GM19099 (cell line): ENCODE data around the gene METTL9.

ENCODE experiments used
- POLR2A ChIP-seq: IDR thresholded peaks from 3 replicates; pipeline ENCODE4 v1.6.1; 2011; ENCODE audit warnings: low read depth; ENCODE audit not compliant: insufficient read length; ENCODE audit errors: extremely low read depth

The METTL9 gene

GRCh38 chr16:21664801-21665492, 65.6 kb downstream of the METTL9 start:
- no peak for TF ChIP-seq POLR2A

- TF ChIP-seq POLR2A, result no peak
Observed at GRCh38 chr16:21666772-21667171, 67.4 kb downstream of the METTL9 start.

GRCh38 chr16:21667575-21667974, 68.2 kb downstream of the METTL9 start:
- no peak for TF ChIP-seq POLR2A

GRCh38 chr16:21673469-21673868, 74.1 kb downstream of the METTL9 start:
- TF ChIP-seq POLR2A, result no peak

- no peak for TF ChIP-seq POLR2A
Observed at GRCh38 chr16:21683184-21683583, 83.8 kb downstream of the METTL9 start.

- no peak for TF ChIP-seq POLR2A
Observed at GRCh38 chr16:21684199-21684598, 84.8 kb downstream of the METTL9 start.

GRCh38 chr16:21685034-21685455, 85.7 kb downstream of the METTL9 start:
- no peak for TF ChIP-seq POLR2A

- TF ChIP-seq POLR2A, result no peak
Observed at GRCh38 chr16:21689107-21689506, 89.7 kb downstream of the METTL9 start.

- TF ChIP-seq POLR2A, result no peak
Observed at GRCh38 chr16:21694609-21695008, 95.2 kb downstream of the METTL9 start.

- no peak for TF ChIP-seq POLR2A
Observed at GRCh38 chr16:21697032-21697431, 97.7 kb downstream of the METTL9 start.

GRCh38 chr16:21698169-21699032, 99.0 kb downstream of the METTL9 start:
- TF ChIP-seq POLR2A, result no peak

- no peak for TF ChIP-seq POLR2A
Observed at GRCh38 chr16:21701271-21701670, 101.9 kb downstream of the METTL9 start.

GRCh38 chr16:21702276-21702675, 102.9 kb downstream of the METTL9 start:
- no peak for TF ChIP-seq POLR2A

GRCh38 chr16:21703156-21703555, 103.8 kb downstream of the METTL9 start:
- no peak for TF ChIP-seq POLR2A

GRCh38 chr16:21703589-21704174, 104.3 kb downstream of the METTL9 start:
- TF ChIP-seq POLR2A, result no peak

- TF ChIP-seq POLR2A, result no peak
Observed at GRCh38 chr16:21704266-21704665, 104.9 kb downstream of the METTL9 start.
